Measurements from ENCODE around the gene PDGFRA.

- TF ChIP-seq POLR2AphosphoS5 (IDR thresholded peaks at IDR 0.05; ENCODE audit: low read depth, low read length) (no peak), CTCF (IDR thresholded peaks at IDR 0.05 in 2 of 3, conservative IDR thresholded peaks at IDR 0.05 in 1 of 3; ENCODE audit: borderline replicate concordance in 1 of 3, insufficient read depth in 1 of 3, low read depth in 2 of 3, low read length in 2 of 3) (no peak), SIN3A (IDR thresholded peaks at IDR 0.05; ENCODE audit: low read depth) (no peak), REST (IDR thresholded peaks at IDR 0.05; ENCODE audit: low read depth) (no peak), MAX (IDR thresholded peaks at IDR 0.05) (no peak), EZH2 (IDR thresholded peaks at IDR 0.05) (no peak), POLR2A (IDR thresholded peaks at IDR 0.05; ENCODE audit: borderline replicate concordance, extremely low read depth, insufficient read depth, insufficient read length) (no peak), ZFX (IDR thresholded peaks at IDR 0.05) (no peak), JUND (IDR thresholded peaks at IDR 0.05) (no peak), TCF7L2 (IDR thresholded peaks at IDR 0.05; ENCODE audit: borderline replicate concordance, extremely low read depth, insufficient read depth, insufficient read length) (no peak)
Observed at GRCh38 chr4:54271464-54271863, 42.4 kb downstream of the PDGFRA start.
